NT2/D1 (cell line): Measurements from ENCODE around the gene CACFD1.

ENCODE experiments used
- SUZ12 ChIP-seq: IDR thresholded peaks from 2 replicates; pipeline ENCODE4 v1.6.1; 2011; ENCODE audit not compliant: insufficient read length, insufficient read depth; ENCODE audit errors: extremely low read depth
- YY1 ChIP-seq: IDR thresholded peaks from 2 replicates; pipeline ENCODE4 v1.6.1; 2011; ENCODE audit not compliant: insufficient read length, insufficient read depth
- ZNF274 ChIP-seq: IDR thresholded peaks from 2 replicates; pipeline ENCODE4 v1.6.1; 2011; ENCODE audit warnings: mild to moderate bottlenecking, low read depth, low read length

DNA sequence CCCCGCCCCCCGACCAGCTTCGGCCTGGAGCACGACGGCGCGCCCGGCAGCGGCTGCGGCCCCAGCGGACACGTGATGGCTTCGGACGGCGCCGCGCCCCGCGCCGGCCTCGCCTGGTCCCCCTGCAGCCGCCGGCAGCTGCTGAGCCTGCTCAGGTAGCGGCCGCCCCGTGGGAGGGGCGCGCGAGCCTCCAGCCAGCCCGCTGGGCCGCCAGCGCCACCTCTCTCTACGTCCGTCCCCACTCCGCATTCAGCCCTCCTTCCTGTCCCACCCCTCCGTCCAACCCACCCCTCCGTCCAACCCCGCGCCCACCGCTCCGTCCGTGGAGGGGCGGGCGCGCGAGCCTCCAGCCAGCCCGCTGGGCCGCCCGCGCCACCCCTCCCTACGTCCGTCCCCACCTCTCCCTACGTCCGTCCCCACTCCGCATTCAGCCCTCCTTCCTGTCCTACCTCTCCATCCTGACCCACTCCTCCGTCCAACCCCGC is 31.1 kb upstream of the CACFD1 start:
- TF ChIP-seq SUZ12 (no peak), ZNF274 (no peak), YY1 (no peak)
